Liver (tissue), 9 donors: ENCODE data around the gene OR5AR1. TPM values are rescaled to one million over a fixed set of nuclear protein-coding genes. Genes with fewer than 3 reads are reported as not detected.

Experiments
- DNase-seq: peaks from one replicate; pipeline ENCODE4 v3.0.0-alpha.2; 2017; ENCODE audit warnings: low spot score
- H3K27ac ChIP-seq, 2 donors: one replicate each; pipeline ENCODE4 v1.7.0; 2013; ENCODE audit warnings: inconsistent platforms in 2 of 2, low read length in 2 of 2, control low read depth in 1 of 2, low read depth in 1 of 2, mild to moderate bottlenecking in 1 of 2
- H3K27me3 ChIP-seq, 4 donors: one replicate each; pipeline versions ENCODE4 v1.6.1 to v1.7.0; 2013; ENCODE audit warnings: low read length in 3 of 4, inconsistent platforms in 1 of 4, mild to moderate bottlenecking in 1 of 4, moderate library complexity in 1 of 4; ENCODE audit not compliant: control insufficient read depth in 4 of 4, insufficient read depth in 4 of 4
- H3K36me3 ChIP-seq, 4 donors: one replicate each; pipeline versions ENCODE4 v1.6.1 to v1.7.0; 2013; ENCODE audit warnings: low read length in 3 of 4, mild to moderate bottlenecking in 3 of 4, low read depth in 1 of 4, moderate library complexity in 1 of 4; ENCODE audit not compliant: control insufficient read depth in 4 of 4, insufficient read depth in 3 of 4
- H3K4me1 ChIP-seq, 4 donors: one replicate each; pipeline versions ENCODE4 v1.6.1 to v1.7.0; 2013; ENCODE audit warnings: low read length in 3 of 4, mild to moderate bottlenecking in 3 of 4, moderate library complexity in 1 of 4; ENCODE audit not compliant: control insufficient read depth in 4 of 4, insufficient read depth in 4 of 4
- H3K4me3 ChIP-seq, 3 donors: one replicate each; pipeline versions ENCODE4 v1.6.1 to v1.7.0; 2013; ENCODE audit warnings: low read length in 3 of 3, control low read depth in 1 of 3, low read depth in 1 of 3, mild to moderate bottlenecking in 1 of 3
- H3K9ac ChIP-seq, 2 donors: one replicate each; pipeline ENCODE4 v1.7.0; 2013; ENCODE audit warnings: low read length in 2 of 2, mild to moderate bottlenecking in 2 of 2, moderate library complexity in 2 of 2, control low read depth in 1 of 2, low read depth in 1 of 2
- H3K9me3 ChIP-seq, 4 donors: one replicate each; pipeline versions ENCODE4 v1.6.1 to v1.7.0; 2013; ENCODE audit warnings: low read length in 3 of 4; ENCODE audit not compliant: control insufficient read depth in 4 of 4
- EGR1 ChIP-seq, 2 donors: IDR thresholded peaks; 2 replicates each; pipeline ENCODE4 v1.6.1; 2016 to 2018; ENCODE audit warnings: antibody characterized with exemption in 2 of 2, low read depth in 2 of 2
- FOXA1 ChIP-seq: IDR thresholded peaks from 2 replicates; pipeline ENCODE4 v1.6.1; 2016; ENCODE audit warnings: antibody characterized with exemption
- GABPA ChIP-seq, 2 donors: IDR thresholded peaks in 1 of 2; conservative IDR thresholded peaks in 1 of 2; 2 replicates each; pipeline ENCODE4 v1.6.1; 2016; ENCODE audit warnings: antibody characterized with exemption in 2 of 2, mild to moderate bottlenecking in 1 of 2, moderate library complexity in 1 of 2
- HNF4A ChIP-seq, 2 donors: conservative IDR thresholded peaks; 2 replicates each; pipeline ENCODE4 v1.6.1; 2016; ENCODE audit warnings: antibody characterized with exemption in 2 of 2, mild to moderate bottlenecking in 2 of 2
- HNF4G ChIP-seq: IDR thresholded peaks from 2 replicates; pipeline ENCODE4 v1.6.1; 2016; ENCODE audit warnings: antibody characterized with exemption
- JUND ChIP-seq, 2 donors: IDR thresholded peaks; 2 replicates each; pipeline ENCODE4 v1.6.1; 2016; ENCODE audit warnings: antibody characterized with exemption in 2 of 2
- NR2F2 ChIP-seq: IDR thresholded peaks from 2 replicates; pipeline ENCODE4 v1.6.1; 2016; ENCODE audit warnings: antibody characterized with exemption
- RAD21 ChIP-seq, 2 donors: IDR thresholded peaks; 2 replicates each; pipeline ENCODE4 v1.6.1; 2016; ENCODE audit warnings: antibody characterized with exemption in 2 of 2, mild to moderate bottlenecking in 2 of 2
- RXRA ChIP-seq, 2 donors: IDR thresholded peaks; 2 replicates each; pipeline ENCODE4 v1.6.1; 2017 to 2018; ENCODE audit warnings: antibody characterized with exemption in 2 of 2, mild to moderate bottlenecking in 1 of 2
- SP1 ChIP-seq: IDR thresholded peaks from 2 replicates; pipeline ENCODE4 v1.6.1; 2018; ENCODE audit warnings: antibody characterized with exemption, mild to moderate bottlenecking
- TAF1 ChIP-seq: conservative IDR thresholded peaks from 2 replicates; pipeline ENCODE4 v1.6.1; 2016; ENCODE audit warnings: antibody characterized with exemption, mild to moderate bottlenecking
- YY1 ChIP-seq: IDR thresholded peaks from 2 replicates; pipeline ENCODE4 v1.6.1; 2016; ENCODE audit warnings: antibody characterized with exemption, mild to moderate bottlenecking
- WGBS: extraction: QIAGEN DNeasy Blood & Tissue Kit; methylation state at CpG from one replicate; pipeline ENCODE4 v1.1.7; 2013; 5-methylcytosine and 5-hydroxymethylcytosine counted together
- polyA plus RNA-seq, 2 donors: library from polyadenylated mRNA; stranded (reverse) in 1 of 2; unstranded in 1 of 2; fragments of 200-250 nt in 1 of 2; fragments of >200 nt in 1 of 2; fragmentation: Nextera tagmentation in 1 of 2; extraction: Ambion mirVana in 1 of 2; gene quantifications; one replicate each; pipeline versions ENCODE4 v1.2.1 to v1.2.3, GENCODE V29; 2013 to 2015
- total RNA-seq, 2 donors: library from RNA; depleted of rRNA; stranded (reverse); fragments of >200 nt; gene quantifications; one replicate each; pipeline ENCODE4 v1.2.3, GENCODE V29; 2014
- TF ChIP-seq, protein P1 (sequence below): IDR thresholded peaks from 2 replicates; pipeline ENCODE4 v1.6.1; 2016; ENCODE audit warnings: antibody characterized with exemption, mild to moderate bottlenecking
- TF ChIP-seq, protein P2 (sequence below): IDR thresholded peaks from 2 replicates; pipeline ENCODE4 v1.6.1; 2016; ENCODE audit warnings: antibody characterized with exemption
- TF ChIP-seq, protein P3 (sequence below): IDR thresholded peaks from 2 replicates; pipeline ENCODE4 v1.6.1; 2016; ENCODE audit warnings: antibody characterized with exemption
- TF ChIP-seq, protein P4 (sequence below): fragments of 150-350 bp; IDR thresholded peaks from 2 replicates; pipeline ENCODE4 v1.5.1; 2017; ENCODE audit warnings: improper control_type of control experiment, low read depth, low read length; ENCODE audit not compliant: missing input control
- donor health status: healthy.
- donor health status: healthy.
- donor health status: healthy.
- donor health status: healthy.
- donor health status: healthy.

Gene OR5AR1
- total and polyA plus RNA-seq, 4 donors: not detected

DNA sequence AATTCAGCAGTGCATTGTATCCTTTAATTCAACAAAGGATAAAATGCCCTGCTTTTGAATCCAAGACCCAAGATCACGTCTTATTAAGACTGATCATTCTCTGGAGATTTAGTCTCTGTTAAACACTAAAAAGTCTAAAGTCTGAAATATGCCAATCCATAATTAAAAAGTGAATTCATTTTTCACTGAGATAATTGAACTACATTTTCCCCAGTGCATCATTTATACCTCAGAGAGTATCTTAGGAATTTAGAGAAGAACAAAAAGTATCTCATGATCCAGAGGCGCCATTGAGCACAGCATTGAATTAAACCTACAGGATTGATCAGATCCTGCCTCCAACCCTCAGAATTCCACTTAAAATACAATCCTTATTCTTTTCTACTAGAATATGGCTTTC, 26.6 kb upstream of the OR5AR1 start (continued):
- TF ChIP-seq, protein P1, sequence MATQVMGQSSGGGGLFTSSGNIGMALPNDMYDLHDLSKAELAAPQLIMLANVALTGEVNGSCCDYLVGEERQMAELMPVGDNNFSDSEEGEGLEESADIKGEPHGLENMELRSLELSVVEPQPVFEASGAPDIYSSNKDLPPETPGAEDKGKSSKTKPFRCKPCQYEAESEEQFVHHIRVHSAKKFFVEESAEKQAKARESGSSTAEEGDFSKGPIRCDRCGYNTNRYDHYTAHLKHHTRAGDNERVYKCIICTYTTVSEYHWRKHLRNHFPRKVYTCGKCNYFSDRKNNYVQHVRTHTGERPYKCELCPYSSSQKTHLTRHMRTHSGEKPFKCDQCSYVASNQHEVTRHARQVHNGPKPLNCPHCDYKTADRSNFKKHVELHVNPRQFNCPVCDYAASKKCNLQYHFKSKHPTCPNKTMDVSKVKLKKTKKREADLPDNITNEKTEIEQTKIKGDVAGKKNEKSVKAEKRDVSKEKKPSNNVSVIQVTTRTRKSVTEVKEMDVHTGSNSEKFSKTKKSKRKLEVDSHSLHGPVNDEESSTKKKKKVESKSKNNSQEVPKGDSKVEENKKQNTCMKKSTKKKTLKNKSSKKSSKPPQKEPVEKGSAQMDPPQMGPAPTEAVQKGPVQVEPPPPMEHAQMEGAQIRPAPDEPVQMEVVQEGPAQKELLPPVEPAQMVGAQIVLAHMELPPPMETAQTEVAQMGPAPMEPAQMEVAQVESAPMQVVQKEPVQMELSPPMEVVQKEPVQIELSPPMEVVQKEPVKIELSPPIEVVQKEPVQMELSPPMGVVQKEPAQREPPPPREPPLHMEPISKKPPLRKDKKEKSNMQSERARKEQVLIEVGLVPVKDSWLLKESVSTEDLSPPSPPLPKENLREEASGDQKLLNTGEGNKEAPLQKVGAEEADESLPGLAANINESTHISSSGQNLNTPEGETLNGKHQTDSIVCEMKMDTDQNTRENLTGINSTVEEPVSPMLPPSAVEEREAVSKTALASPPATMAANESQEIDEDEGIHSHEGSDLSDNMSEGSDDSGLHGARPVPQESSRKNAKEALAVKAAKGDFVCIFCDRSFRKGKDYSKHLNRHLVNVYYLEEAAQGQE: no peak
- no peak for TF ChIP-seq NR2F2
- TF ChIP-seq, protein P2, sequence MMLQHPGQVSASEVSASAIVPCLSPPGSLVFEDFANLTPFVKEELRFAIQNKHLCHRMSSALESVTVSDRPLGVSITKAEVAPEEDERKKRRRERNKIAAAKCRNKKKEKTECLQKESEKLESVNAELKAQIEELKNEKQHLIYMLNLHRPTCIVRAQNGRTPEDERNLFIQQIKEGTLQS: no peak

DNA sequence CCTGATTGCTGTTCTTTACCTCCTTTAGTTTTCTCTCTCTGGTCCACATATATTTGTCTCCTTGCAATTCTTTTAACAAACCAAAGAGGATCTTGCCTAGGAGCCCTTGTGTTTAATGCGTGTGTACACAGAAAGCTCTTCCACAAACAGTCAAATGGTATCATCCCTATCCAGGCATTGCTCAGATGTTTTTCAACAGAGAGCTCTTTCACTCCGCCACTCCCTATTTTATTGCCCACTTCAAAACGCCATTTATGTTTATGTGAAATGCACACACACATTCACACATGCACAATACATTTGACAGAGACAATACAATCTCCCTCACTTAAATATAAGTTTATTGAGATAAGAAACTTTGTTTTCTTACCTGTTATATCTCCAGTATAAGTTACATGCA, 26.0 kb upstream of the OR5AR1 start:
- Histone ChIP-seq H3K4me1 (no peaks in the 10 kb centered on the region), H3K9me3 (no peaks in the 10 kb centered on the region), H3K9ac (no peak overlapping the region), H3K27ac (no peak overlapping the region), H3K4me3 (no peak overlapping the region), H3K27me3 (no peaks in the 10 kb centered on the region), H3K36me3 (no peaks in the 10 kb centered on the region)
- DNase-seq: no peak
- WGBS: 61% methylated on average over 3 of the region's 3 CpGs
- TF ChIP-seq NR2F2 (no peak), YY1 (no peak), RXRA (IDR thresholded peaks at IDR 0.05) (no peak)
- TF ChIP-seq, protein P2: no peak
- TF ChIP-seq, protein P3, sequence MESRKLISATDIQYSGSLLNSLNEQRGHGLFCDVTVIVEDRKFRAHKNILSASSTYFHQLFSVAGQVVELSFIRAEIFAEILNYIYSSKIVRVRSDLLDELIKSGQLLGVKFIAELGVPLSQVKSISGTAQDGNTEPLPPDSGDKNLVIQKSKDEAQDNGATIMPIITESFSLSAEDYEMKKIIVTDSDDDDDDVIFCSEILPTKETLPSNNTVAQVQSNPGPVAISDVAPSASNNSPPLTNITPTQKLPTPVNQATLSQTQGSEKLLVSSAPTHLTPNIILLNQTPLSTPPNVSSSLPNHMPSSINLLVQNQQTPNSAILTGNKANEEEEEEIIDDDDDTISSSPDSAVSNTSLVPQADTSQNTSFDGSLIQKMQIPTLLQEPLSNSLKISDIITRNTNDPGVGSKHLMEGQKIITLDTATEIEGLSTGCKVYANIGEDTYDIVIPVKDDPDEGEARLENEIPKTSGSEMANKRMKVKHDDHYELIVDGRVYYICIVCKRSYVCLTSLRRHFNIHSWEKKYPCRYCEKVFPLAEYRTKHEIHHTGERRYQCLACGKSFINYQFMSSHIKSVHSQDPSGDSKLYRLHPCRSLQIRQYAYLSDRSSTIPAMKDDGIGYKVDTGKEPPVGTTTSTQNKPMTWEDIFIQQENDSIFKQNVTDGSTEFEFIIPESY: no peak

DNA sequence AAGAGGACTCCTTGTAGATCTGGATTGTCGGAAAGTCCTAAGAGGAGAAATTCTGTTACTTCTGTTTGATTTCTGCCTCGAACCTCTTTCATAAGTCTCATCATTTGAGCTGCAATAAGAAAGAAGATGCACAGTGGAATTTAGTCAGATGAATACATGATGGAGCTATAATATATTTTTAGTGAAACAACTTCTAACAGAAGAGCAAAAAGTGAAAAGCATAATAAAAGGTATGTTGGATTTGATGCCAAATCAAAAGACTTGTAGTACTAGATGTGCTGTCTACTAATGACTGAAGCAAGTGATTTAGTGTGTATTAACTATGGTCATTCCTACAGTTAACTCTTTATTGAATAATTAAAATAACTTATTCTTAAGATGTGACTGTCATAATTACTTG, 21.1 kb upstream of the OR5AR1 start, which contains the start of gene OR5AP2:
TSS of gene OR5AP2 (minus strand) at position 101 of the 400 bp plus-strand sequence. CDS start at position 101, 0 bp downstream.
- no peak for TF ChIP-seq HNF4G
- TF ChIP-seq, protein P2: no peak
- no peak for TF ChIP-seq GABPA (IDR thresholded peaks at IDR 0.05 in 1 of 2, conservative IDR thresholded peaks at IDR 0.05 in 1 of 2)
- no peak for TF ChIP-seq RAD21 (IDR thresholded peaks at IDR 0.05)
- TF ChIP-seq, protein P3: no peak
- TF ChIP-seq, protein P1: no peak
- TF ChIP-seq FOXA1: no peak
- TF ChIP-seq TAF1: no peak
- TF ChIP-seq SP1: no peak
- no peak for TF ChIP-seq NR2F2
- TF ChIP-seq, protein P4, sequence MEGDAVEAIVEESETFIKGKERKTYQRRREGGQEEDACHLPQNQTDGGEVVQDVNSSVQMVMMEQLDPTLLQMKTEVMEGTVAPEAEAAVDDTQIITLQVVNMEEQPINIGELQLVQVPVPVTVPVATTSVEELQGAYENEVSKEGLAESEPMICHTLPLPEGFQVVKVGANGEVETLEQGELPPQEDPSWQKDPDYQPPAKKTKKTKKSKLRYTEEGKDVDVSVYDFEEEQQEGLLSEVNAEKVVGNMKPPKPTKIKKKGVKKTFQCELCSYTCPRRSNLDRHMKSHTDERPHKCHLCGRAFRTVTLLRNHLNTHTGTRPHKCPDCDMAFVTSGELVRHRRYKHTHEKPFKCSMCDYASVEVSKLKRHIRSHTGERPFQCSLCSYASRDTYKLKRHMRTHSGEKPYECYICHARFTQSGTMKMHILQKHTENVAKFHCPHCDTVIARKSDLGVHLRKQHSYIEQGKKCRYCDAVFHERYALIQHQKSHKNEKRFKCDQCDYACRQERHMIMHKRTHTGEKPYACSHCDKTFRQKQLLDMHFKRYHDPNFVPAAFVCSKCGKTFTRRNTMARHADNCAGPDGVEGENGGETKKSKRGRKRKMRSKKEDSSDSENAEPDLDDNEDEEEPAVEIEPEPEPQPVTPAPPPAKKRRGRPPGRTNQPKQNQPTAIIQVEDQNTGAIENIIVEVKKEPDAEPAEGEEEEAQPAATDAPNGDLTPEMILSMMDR: no peak
- TF ChIP-seq JUND (IDR thresholded peaks at IDR 0.05): no peak
- no peak for TF ChIP-seq RXRA (IDR thresholded peaks at IDR 0.05)
- TF ChIP-seq EGR1 (IDR thresholded peaks at IDR 0.05; ENCODE audit: low read depth in 2 of 2): no peak
- TF ChIP-seq YY1: no peak
- no peak for TF ChIP-seq HNF4A (conservative IDR thresholded peaks at IDR 0.05)
- no peak for DNase-seq
- Histone ChIP-seq H3K36me3 (no peaks in the 10 kb centered on the region), H3K27ac (no peak within 1 kb of the TSS), H3K9me3 (no peaks in the 10 kb centered on the region), H3K4me3 (no peak within 1 kb of the TSS), H3K9ac (no peak within 1 kb of the TSS), H3K4me1 (no peaks in the 10 kb centered on the region), H3K27me3 (no peaks in the 10 kb centered on the region)
- WGBS: 76% methylated on average over 2 of the region's 2 CpGs
